Hepatocyte (in vitro differentiated cells): ENCODE data around the gene PEDS1.

Experiments used
- CTCF ChIP-seq: fragments of 200-600 bp; sonication (generic); IDR thresholded peaks from 2 replicates; pipeline ENCODE4 v1.5.1; 2016; ENCODE audit warnings: antibody characterized with exemption, mild to moderate bottlenecking; ENCODE audit not compliant: poor library complexity
- EZH2 ChIP-seq: fragments of 200-600 bp; sonication (generic); IDR thresholded peaks from 2 replicates; pipeline ENCODE4 v1.6.1; 2016; ENCODE audit warnings: antibody characterized with exemption, mild to moderate bottlenecking, borderline replicate concordance

- TF ChIP-seq CTCF (no peak), EZH2 (no peak)
Measured at GRCh38 chr20:50196248-50196647, 42.7 kb upstream of the PEDS1 start.
